MM.1S (cell line): ENCODE measurements around the gene ATP8A1.

Experiments used
- DNase-seq: peaks from one replicate; pipeline ENCODE4 v3.0.0-alpha.2; 2015
- H2AFZ ChIP-seq: fragments of 300-600 bp; sonication (generic); 2 replicates; pipeline ENCODE4 v1.6.0; 2016; ENCODE audit warnings: antibody characterized with exemption, low read length
- H3F3A ChIP-seq: fragments of 300-600 bp; sonication (generic); 2 replicates; pipeline ENCODE4 v1.6.1; 2016; ENCODE audit warnings: mild to moderate bottlenecking, antibody characterized with exemption, low read length, moderate library complexity, mixed read lengths; ENCODE audit not compliant: insufficient read depth
- H3K27ac ChIP-seq: fragments of 300-600 bp; sonication (generic); 2 replicates; pipeline ENCODE4 v1.5.1; 2016; ENCODE audit warnings: mild to moderate bottlenecking, low read length
- H3K27me3 ChIP-seq: fragments of 300-600 bp; sonication (generic); replicated peaks from 2 replicates; pipeline ENCODE4 v1.6.0; 2016; ENCODE audit warnings: low read length; ENCODE audit not compliant: insufficient read depth
- H3K36me3 ChIP-seq: fragments of 300-600 bp; sonication (generic); replicated peaks from 2 replicates; pipeline ENCODE4 v1.6.1; 2016; ENCODE audit warnings: mild to moderate bottlenecking, low read length, mixed read lengths; ENCODE audit not compliant: insufficient read depth
- H3K4me1 ChIP-seq: fragments of 300-600 bp; sonication (generic); 2 replicates; pipeline ENCODE4 v1.6.1; 2016; ENCODE audit warnings: low read length, mixed read lengths
- H3K4me2 ChIP-seq: fragments of 300-600 bp; sonication (generic); 2 replicates; pipeline ENCODE4 v1.6.0; 2016; ENCODE audit warnings: low read depth, low read length
- H3K4me3 ChIP-seq: fragments of 300-600 bp; sonication (generic); 2 replicates; pipeline ENCODE4 v1.5.1; 2016; ENCODE audit warnings: low read length, mixed read lengths
- H3K79me2 ChIP-seq: fragments of 300-600 bp; sonication (generic); 2 replicates; pipeline ENCODE4 v1.6.1; 2016; ENCODE audit warnings: mixed run types, low read length, mixed read lengths
- H3K9ac ChIP-seq: fragments of 300-600 bp; sonication (generic); 2 replicates; pipeline ENCODE4 v1.6.1; 2016; ENCODE audit warnings: low read length, mixed read lengths
- H3K9me2 ChIP-seq: fragments of 300-600 bp; sonication (generic); replicated peaks from 2 replicates; pipeline ENCODE4 v1.6.1; 2016; ENCODE audit warnings: mild to moderate bottlenecking, low read length, mixed read lengths; ENCODE audit not compliant: insufficient read depth
- H3K9me3 ChIP-seq: fragments of 300-600 bp; sonication (generic); replicated peaks from 2 replicates; pipeline ENCODE4 v1.6.1; 2016; ENCODE audit warnings: mild to moderate bottlenecking, low read length, mixed read lengths; ENCODE audit not compliant: insufficient read depth
- H4K20me1 ChIP-seq: fragments of 300-600 bp; sonication (generic); 2 replicates; pipeline ENCODE4 v1.6.1; 2016; ENCODE audit warnings: mild to moderate bottlenecking, low read length, moderate library complexity, mixed read lengths; ENCODE audit not compliant: insufficient read depth
- CTCF ChIP-seq: fragments of 300-600 bp; sonication (generic); IDR thresholded peaks from 2 replicates; pipeline ENCODE4 v1.5.1; 2016; ENCODE audit warnings: antibody characterized with exemption, low read length, mixed read lengths
- EZH2 ChIP-seq: fragments of 300-600 bp; sonication (generic); optimal IDR thresholded peaks from 2 replicates; pipeline ENCODE3; 2017; ENCODE audit warnings: low read depth, mild to moderate bottlenecking, antibody characterized with exemption, low read length, mixed read lengths
- EZH2phosphoT487 ChIP-seq: fragments of 300-600 bp; sonication (generic); IDR thresholded peaks from 2 replicates; pipeline ENCODE4 v1.6.1; 2018; ENCODE audit warnings: antibody characterized with exemption, low read length

Gene ATP8A1

GRCh38 chr4:42453612-42454011 lies 203.3 kb downstream of the ATP8A1 start:
- H2AFZ ChIP-seq = no peak overlapping the region
- no peaks in the 10 kb centered on the region for H3K4me1 ChIP-seq
- no peaks in the 10 kb centered on the region for H3K9me3 ChIP-seq
- no peaks in the 10 kb centered on the region for H3K27me3 ChIP-seq
- H3K9ac ChIP-seq = no peak overlapping the region
- H3K4me3 ChIP-seq = no peak overlapping the region
- no peak overlapping the region for H3K27ac ChIP-seq
- H3F3A ChIP-seq = no peaks in the 10 kb centered on the region
- H3K36me3 ChIP-seq = no peaks in the 10 kb centered on the region
- no peak for DNase-seq
- H3K4me2 ChIP-seq = no peak overlapping the region
- H4K20me1 ChIP-seq = no peaks in the 10 kb centered on the region
- no peaks in the 10 kb centered on the region for H3K79me2 ChIP-seq
- no peak for TF ChIP-seq CTCF
- no peak for TF ChIP-seq EZH2phosphoT487
- no peak for TF ChIP-seq EZH2
- no peaks in the 10 kb centered on the region for H3K9me2 ChIP-seq

- H3K4me3 ChIP-seq = no peak overlapping the region
- no peak overlapping the region for H3K27ac ChIP-seq
- no peak overlapping the region for H3K4me2 ChIP-seq
- no peaks in the 10 kb centered on the region for H3K9me2 ChIP-seq
- no peak overlapping the region for H2AFZ ChIP-seq
- H4K20me1 ChIP-seq = no peaks in the 10 kb centered on the region
- no peak overlapping the region for H3K9ac ChIP-seq
- no peaks in the 10 kb centered on the region for H3K27me3 ChIP-seq
- no peak for DNase-seq
- no peaks in the 10 kb centered on the region for H3K4me1 ChIP-seq
- H3K9me3 ChIP-seq = no peaks in the 10 kb centered on the region
- TF ChIP-seq EZH2 = no peak
- TF ChIP-seq CTCF = no peak
- no peak for TF ChIP-seq EZH2phosphoT487
- H3K79me2 ChIP-seq = no peaks in the 10 kb centered on the region
- no peaks in the 10 kb centered on the region for H3F3A ChIP-seq
- H3K36me3 ChIP-seq = no peaks in the 10 kb centered on the region
These were observed 204.1 kb downstream of the ATP8A1 start for GRCh38 chr4:42452823-42453222.

GRCh38 chr4:42446823-42447222 lies 210.1 kb downstream of the ATP8A1 start:
- H3K9ac ChIP-seq = no peak overlapping the region
- H3K36me3 ChIP-seq = no peaks in the 10 kb centered on the region
- no peak overlapping the region for H2AFZ ChIP-seq
- H3K27ac ChIP-seq = no peak overlapping the region
- no peaks in the 10 kb centered on the region for H3K27me3 ChIP-seq
- H3K4me2 ChIP-seq = no peak overlapping the region
- H4K20me1 ChIP-seq = no peaks in the 10 kb centered on the region
- no peak overlapping the region for H3K4me3 ChIP-seq
- H3K4me1 ChIP-seq = no peaks in the 10 kb centered on the region
- H3K9me2 ChIP-seq = no peaks in the 10 kb centered on the region
- no peaks in the 10 kb centered on the region for H3K79me2 ChIP-seq
- H3K9me3 ChIP-seq = no peaks in the 10 kb centered on the region
- no peak for DNase-seq
- no peak for TF ChIP-seq CTCF
- no peak for TF ChIP-seq EZH2
- no peak for TF ChIP-seq EZH2phosphoT487
- no peaks in the 10 kb centered on the region for H3F3A ChIP-seq

GRCh38 chr4:42445038-42445437 lies 211.9 kb downstream of the ATP8A1 start:
- Histone ChIP-seq H3K9me3 (no peaks in the 10 kb centered on the region), H2AFZ (no peak overlapping the region), H3K4me2 (no peak overlapping the region), H3K79me2 (no peaks in the 10 kb centered on the region), H3K9me2 (no peaks in the 10 kb centered on the region), H3F3A (no peaks in the 10 kb centered on the region), H3K4me3 (no peak overlapping the region), H4K20me1 (no peaks in the 10 kb centered on the region), H3K27me3 (no peaks in the 10 kb centered on the region), H3K4me1 (no peaks in the 10 kb centered on the region), H3K9ac (no peak overlapping the region), H3K27ac (no peak overlapping the region), H3K36me3 (no peaks in the 10 kb centered on the region)
- TF ChIP-seq EZH2 (no peak), EZH2phosphoT487 (no peak), CTCF (no peak)
- no peak for DNase-seq
